Keratinocyte (primary cell): ENCODE results near the gene TIAM1. TPM values are rescaled to one million over a fixed set of nuclear protein-coding genes. Genes with fewer than 3 reads are reported as not detected.

ENCODE experiments used
- DNase-seq: peaks from one replicate; pipeline ENCODE4 v3.0.0-alpha.2; 2011; ENCODE audit warnings: low read depth, missing footprints, low spot score
- FAIRE-seq: peaks from 2 replicates; lab custom pipeline; 2011; peaks lifted over from hg19 to GRCh38; lab: Jason Lieb, UNC
- H2AFZ ChIP-seq: 2 replicates; pipeline ENCODE4 v1.6.0; 2012; ENCODE audit warnings: low read length, control low read depth, inconsistent platforms; ENCODE audit not compliant: control insufficient read depth
- H3K27ac ChIP-seq: 2 replicates; pipeline ENCODE4 v1.5.1; 2011; ENCODE audit warnings: low read length; ENCODE audit not compliant: control insufficient read depth, insufficient read depth
- H3K27me3 ChIP-seq: 3 replicates; pipeline ENCODE4 v1.6.0; 2011; ENCODE audit warnings: low read length; ENCODE audit not compliant: control insufficient read depth, insufficient read depth; ENCODE audit errors: extremely low read depth
- H3K36me3 ChIP-seq, 2 experiments: 2 replicates in 1 of 2; 3 replicates in 1 of 2; pipeline ENCODE4 v1.5.1; 2011; ENCODE audit warnings: low read length in 2 of 2, mild to moderate bottlenecking in 1 of 2; ENCODE audit not compliant: control insufficient read depth in 2 of 2, insufficient read depth in 2 of 2; ENCODE audit errors: extremely low read depth in 1 of 2
- H3K4me1 ChIP-seq: 3 replicates; pipeline ENCODE4 v1.5.1; 2011; ENCODE audit warnings: low read length; ENCODE audit not compliant: control insufficient read depth, insufficient read depth; ENCODE audit errors: extremely low read depth
- H3K4me2 ChIP-seq: 3 replicates; pipeline ENCODE4 v1.6.0; 2011; ENCODE audit warnings: low read depth, low read length; ENCODE audit not compliant: control insufficient read depth, insufficient read depth; ENCODE audit errors: extremely low read depth
- H3K4me3 ChIP-seq, 3 experiments: fragments of 200-600 bp in 1 of 3; sonication (generic) in 1 of 3; 2 replicates in 2 of 3; 3 replicates in 1 of 3; pipeline ENCODE4 v1.5.1; 2011 to 2016; ENCODE audit warnings: low read length in 3 of 3, mild to moderate bottlenecking in 3 of 3, control low read depth in 2 of 3, inconsistent platforms in 1 of 3, low read depth in 1 of 3, mixed read lengths in 1 of 3, mixed run types in 1 of 3, moderate library complexity in 1 of 3; ENCODE audit not compliant: control insufficient read depth in 2 of 3, insufficient read depth in 2 of 3; ENCODE audit errors: extremely low read depth in 1 of 3
- H3K79me2 ChIP-seq: 2 replicates; pipeline ENCODE4 v1.6.0; 2012; ENCODE audit warnings: low read length; ENCODE audit not compliant: control insufficient read depth, insufficient read depth
- H3K9ac ChIP-seq: 3 replicates; pipeline ENCODE4 v1.6.0; 2011; ENCODE audit warnings: low read length; ENCODE audit not compliant: control insufficient read depth, insufficient read depth; ENCODE audit errors: extremely low read depth
- H3K9me1 ChIP-seq: 3 replicates; pipeline ENCODE4 v1.6.0; 2011; ENCODE audit warnings: low read length; ENCODE audit not compliant: control insufficient read depth, insufficient read depth; ENCODE audit errors: extremely low read depth
- H3K9me3 ChIP-seq: 2 replicates; pipeline ENCODE4 v1.5.1; 2012; ENCODE audit warnings: low read depth, low read length; ENCODE audit not compliant: control insufficient read depth
- H4K20me1 ChIP-seq: 3 replicates; pipeline ENCODE4 v1.6.0; 2011; ENCODE audit warnings: low read length; ENCODE audit not compliant: control insufficient read depth, insufficient read depth; ENCODE audit errors: extremely low read depth
- CTCF ChIP-seq, 3 experiments: IDR thresholded peaks in 1 of 3; conservative IDR thresholded peaks in 1 of 3; optimal IDR thresholded peaks in 1 of 3; 2 replicates in 2 of 3; 3 replicates in 1 of 3; pipeline versions ENCODE3 to v1.5.1; 2011; ENCODE audit warnings: low read length in 3 of 3, mild to moderate bottlenecking in 3 of 3, moderate library complexity in 2 of 3, control low read depth in 1 of 3, inconsistent platforms in 1 of 3; ENCODE audit not compliant: insufficient read depth in 2 of 3; ENCODE audit errors: extremely low read depth in 1 of 3
- EZH2 ChIP-seq: IDR thresholded peaks from one replicate; pipeline ENCODE4 v1.6.1; 2012; ENCODE audit warnings: inconsistent platforms, mild to moderate bottlenecking, low read length, moderate library complexity
- dilution Hi-C: fragments of 300-500 bp; cut with MboI; formaldehyde crosslinking; loops from one replicate; pipeline ENCODE4 v1.7.0; 2020; ENCODE audit warnings: low sequenced_read_pairs; ENCODE audit not compliant: extremely low pct_ligation_motif_present
- polyA plus RNA-seq, 5 experiments: library from polyadenylated mRNA; depleted of rRNA in 3 of 5; stranded (reverse) in 3 of 5; stranded (forward) in 1 of 5; unstranded in 1 of 5; fragments of >200 nt; gene quantifications; 1 replicate in 1 of 5; 2 replicates in 3 of 5; 3 replicates in 1 of 5; pipeline versions ENCODE4 v1.2.1 to v1.2.3, GENCODE V29; 2011 to 2012; ENCODE audit warnings: missing spikeins in 2 of 5, low read depth in 1 of 5, low replicate concordance in 1 of 5

Gene TIAM1
- polyA plus RNA-seq, 1 donor (not counting 4 experiments of a cell fraction or from before 2014, with no cell fraction given) = 8.3 TPM

DNA sequence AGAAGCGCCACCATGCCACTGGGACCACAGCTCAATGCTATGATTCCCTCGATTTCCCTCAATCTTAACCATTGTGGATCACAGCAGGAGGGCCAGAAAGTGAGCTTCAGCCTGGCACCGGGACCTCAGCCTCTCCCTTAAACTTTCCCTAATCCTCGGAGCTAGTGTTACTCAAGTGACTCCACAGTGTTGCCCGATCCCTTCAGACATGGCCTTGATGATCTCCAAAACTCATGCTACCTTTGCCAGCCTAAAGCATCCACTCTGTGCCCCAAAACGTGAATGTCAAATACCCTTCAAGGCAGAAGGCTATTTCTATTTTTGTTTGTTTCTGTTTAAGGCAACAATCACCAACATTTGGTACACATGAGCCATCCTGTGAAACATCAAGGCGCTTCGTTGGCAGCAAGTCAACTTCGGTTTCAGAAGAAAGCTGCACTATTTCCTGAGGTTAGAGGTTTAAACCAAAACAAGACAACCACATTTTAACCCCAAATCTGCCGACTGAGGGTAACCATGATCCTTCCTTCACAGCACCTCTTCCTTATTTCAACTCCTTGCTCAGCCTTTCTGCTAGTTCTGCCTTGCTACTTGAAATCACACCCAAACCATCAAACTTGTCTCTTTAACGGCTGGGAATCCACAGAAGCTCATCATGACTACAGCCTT is 211.4 kb downstream of the TIAM1 start:
- Histone ChIP-seq H4K20me1 (no peaks in the 10 kb centered on the region), H3K36me3 (peaks cover 0 to 5% of the 10 kb centered on the region in 2 experiments)
- dilution Hi-C loops = no loop called here

GRCh38 chr21:31130821-31131220 is 213.2 kb downstream of the TIAM1 start:
- H2AFZ ChIP-seq = no peak overlapping the region
- H3K4me1 ChIP-seq = no peaks in the 10 kb centered on the region
- no peaks in the 10 kb centered on the region for H3K9me3 ChIP-seq
- no peaks in the 10 kb centered on the region for H3K27me3 ChIP-seq
- H3K9ac ChIP-seq = no peak overlapping the region
- peaks cover 0 to 5% of the 10 kb centered on the region in 2 experiments for H3K36me3 ChIP-seq
- H3K4me2 ChIP-seq = no peak overlapping the region
- H4K20me1 ChIP-seq = no peaks in the 10 kb centered on the region
- DNase-seq (no peak), FAIRE-seq (no peak)
- dilution Hi-C loops = no loop called here
- TF ChIP-seq CTCF (optimal IDR thresholded peaks at IDR 0.05 in 1 of 3, IDR thresholded peaks at IDR 0.05 in 1 of 3, conservative IDR thresholded peaks at IDR 0.05 in 1 of 3; ENCODE audit: extremely low read depth in 1 of 3, insufficient read depth in 2 of 3, low read length in 3 of 3) (no peak), EZH2 (no peak)
- no peaks in the 10 kb centered on the region for H3K9me1 ChIP-seq
- H3K4me3 ChIP-seq = no peak overlapping the region
- H3K27ac ChIP-seq = no peak overlapping the region
- no peaks in the 10 kb centered on the region for H3K79me2 ChIP-seq

More for the DNA sequence above, 211.4 kb downstream of the TIAM1 start:
- H3K4me2 ChIP-seq = no peak overlapping the region
- H3K9ac ChIP-seq = no peak overlapping the region
- H3K27me3 ChIP-seq = no peaks in the 10 kb centered on the region
- H3K4me1 ChIP-seq = no peaks in the 10 kb centered on the region
- no peak for FAIRE-seq
- no peak overlapping the region for H3K4me3 ChIP-seq
- H2AFZ ChIP-seq = no peak overlapping the region
- no peaks in the 10 kb centered on the region for H3K9me1 ChIP-seq
- no peak for TF ChIP-seq CTCF (optimal IDR thresholded peaks at IDR 0.05 in 1 of 3, IDR thresholded peaks at IDR 0.05 in 1 of 3, conservative IDR thresholded peaks at IDR 0.05 in 1 of 3; ENCODE audit: extremely low read depth in 1 of 3, insufficient read depth in 2 of 3, low read length in 3 of 3)
- TF ChIP-seq EZH2 = no peak
- H3K9me3 ChIP-seq = no peaks in the 10 kb centered on the region
- H3K27ac ChIP-seq = no peak overlapping the region
- DNase-seq = no peak
- no peaks in the 10 kb centered on the region for H3K79me2 ChIP-seq
